Urinary bladder (tissue), 4 donors: ENCODE results near the gene ZW10. TPM values are rescaled to one million over a fixed set of nuclear protein-coding genes. Genes with fewer than 3 reads are reported as not detected.

Experiments used
- DNase-seq: peaks from one replicate; pipeline ENCODE4 v3.0.0-alpha.2; 2015; ENCODE audit errors: extremely low spot score
- H3K27ac ChIP-seq: one replicate; pipeline ENCODE4 v1.5.1; 2013; ENCODE audit warnings: low read depth, mild to moderate bottlenecking, moderate library complexity
- H3K36me3 ChIP-seq: one replicate; pipeline ENCODE4 v1.6.1; 2013; ENCODE audit warnings: mild to moderate bottlenecking, moderate library complexity; ENCODE audit not compliant: insufficient read depth
- H3K4me1 ChIP-seq: one replicate; pipeline ENCODE4 v1.6.1; 2013; ENCODE audit warnings: mild to moderate bottlenecking, moderate library complexity; ENCODE audit not compliant: insufficient read depth
- H3K4me3 ChIP-seq: one replicate; pipeline ENCODE4 v1.5.1; 2013; ENCODE audit warnings: low read depth, low read length
- WGBS: extraction: QIAGEN DNeasy Blood & Tissue Kit; methylation state at CpG from one replicate; pipeline ENCODE4 v1.1.7; 2013; 5-methylcytosine and 5-hydroxymethylcytosine counted together
- polyA plus RNA-seq: library from polyadenylated mRNA; stranded (reverse); fragments of 200-250 nt; gene quantifications from one replicate; pipeline ENCODE4 v1.2.3, GENCODE V29; 2013
- total RNA-seq: library from RNA; depleted of rRNA; stranded (reverse); fragments of >200 nt; gene quantifications from one replicate; pipeline ENCODE4 v1.2.3, GENCODE V29; 2014
- donor health status: healthy with polysubstance abuse.
- donor health status: healthy.

ZW10 gene
- total and polyA plus RNA-seq, 2 donors = 7.9 to 28.0 TPM

- WGBS = 97% methylated on average over 1 of the region's 1 CpG
- no peak overlapping the region for H3K27ac ChIP-seq
- no peaks in the 10 kb centered on the region for H3K4me1 ChIP-seq
- no peak overlapping the region for H3K4me3 ChIP-seq
- no peak for DNase-seq
- H3K36me3 ChIP-seq = no peaks in the 10 kb centered on the region
Observed at GRCh38 chr11:113701491-113701890, 72.0 kb downstream of the ZW10 start.

- DNase-seq = no peak
- no peak overlapping the region for H3K27ac ChIP-seq
- 81% methylated on average over 3 of the region's 3 CpGs for WGBS
- no peaks in the 10 kb centered on the region for H3K4me1 ChIP-seq
- H3K36me3 ChIP-seq = no peaks in the 10 kb centered on the region
- no peak overlapping the region for H3K4me3 ChIP-seq
Observed at GRCh38 chr11:113698515-113698914, 75.0 kb downstream of the ZW10 start.

GRCh38 chr11:113697756-113698407 lies 75.6 kb downstream of the ZW10 start:
- DNase-seq = no peak
- no peaks in the 10 kb centered on the region for H3K4me1 ChIP-seq
- H3K27ac ChIP-seq = no peak overlapping the region
- H3K4me3 ChIP-seq = no peak overlapping the region
- H3K36me3 ChIP-seq = no peaks in the 10 kb centered on the region
- 76% methylated on average over 7 of the region's 7 CpGs for WGBS

GRCh38 chr11:113697111-113697510 lies 76.4 kb downstream of the ZW10 start:
- Histone ChIP-seq H3K36me3 (no peaks in the 10 kb centered on the region), H3K4me1 (no peaks in the 10 kb centered on the region), H3K27ac (no peak overlapping the region), H3K4me3 (no peak overlapping the region)
- WGBS = 97% methylated on average over 5 of the region's 5 CpGs
- no peak for DNase-seq

GRCh38 chr11:113695207-113695606 lies 78.3 kb downstream of the ZW10 start:
- Histone ChIP-seq H3K36me3 (no peaks in the 10 kb centered on the region), H3K27ac (no peak overlapping the region), H3K4me1 (no peaks in the 10 kb centered on the region), H3K4me3 (no peak overlapping the region)
- DNase-seq = no peak
- WGBS = 96% methylated on average over 4 of the region's 4 CpGs

GRCh38 chr11:113694390-113694789 lies 79.1 kb downstream of the ZW10 start:
- no peak for DNase-seq
- Histone ChIP-seq H3K4me1 (no peaks in the 10 kb centered on the region), H3K4me3 (no peak overlapping the region), H3K27ac (no peak overlapping the region), H3K36me3 (no peaks in the 10 kb centered on the region)
- 97% methylated on average over 12 of the region's 12 CpGs for WGBS

GRCh38 chr11:113693030-113693429 lies 80.5 kb downstream of the ZW10 start:
- Histone ChIP-seq H3K36me3 (no peaks in the 10 kb centered on the region), H3K4me3 (no peak overlapping the region), H3K4me1 (no peaks in the 10 kb centered on the region), H3K27ac (no peak overlapping the region)
- 91% methylated on average over 13 of the region's 13 CpGs for WGBS
- no peak for DNase-seq

- DNase-seq = no peak
- Histone ChIP-seq H3K4me3 (no peak overlapping the region), H3K27ac (no peak overlapping the region), H3K36me3 (no peaks in the 10 kb centered on the region), H3K4me1 (no peaks in the 10 kb centered on the region)
- WGBS = 82% methylated on average over 15 of the region's 15 CpGs
Observed at GRCh38 chr11:113690619-113691569, 82.6 kb downstream of the ZW10 start.

- Histone ChIP-seq H3K36me3 (no peaks in the 10 kb centered on the region), H3K4me1 (no peaks in the 10 kb centered on the region), H3K4me3 (no peak overlapping the region), H3K27ac (no peak overlapping the region)
- no peak for DNase-seq
- WGBS = 91% methylated on average over 19 of the region's 19 CpGs
Observed at GRCh38 chr11:113689768-113690618, 83.5 kb downstream of the ZW10 start.

- WGBS = 69% methylated on average over 2 of the region's 2 CpGs
- H3K4me3 ChIP-seq = no peak overlapping the region
- H3K4me1 ChIP-seq = no peaks in the 10 kb centered on the region
- no peak overlapping the region for H3K27ac ChIP-seq
- no peak for DNase-seq
- H3K36me3 ChIP-seq = no peaks in the 10 kb centered on the region
Observed at GRCh38 chr11:113685654-113686359, 87.7 kb downstream of the ZW10 start.

- DNase-seq = no peak
- H3K36me3 ChIP-seq = no peaks in the 10 kb centered on the region
- H3K4me3 ChIP-seq = no peak overlapping the region
- H3K4me1 ChIP-seq = no peaks in the 10 kb centered on the region
- 57% methylated on average over 5 of the region's 5 CpGs for WGBS
- H3K27ac ChIP-seq = no peak overlapping the region
Observed at GRCh38 chr11:113684496-113684895, 89.0 kb downstream of the ZW10 start.

- Histone ChIP-seq H3K4me1 (no peaks in the 10 kb centered on the region), H3K36me3 (no peaks in the 10 kb centered on the region), H3K27ac (no peak overlapping the region), H3K4me3 (no peak overlapping the region)
- WGBS = 83% methylated on average over 6 of the region's 6 CpGs
- no peak for DNase-seq
Observed at GRCh38 chr11:113683481-113684046, 89.9 kb downstream of the ZW10 start.
